Jurkat, Clone E6-1 (cell line): ENCODE measurements around the gene ANKLE2.
"Not testable (repeated sequence)": the region's sequence is repeated elsewhere in the genome, so short reads cannot be mapped to it uniquely, and the experiment has no call there.

Experiments used
- DNase-seq: peaks from one replicate; pipeline ENCODE4 v3.0.0-alpha.2; 2011; ENCODE audit warnings: low read depth, low spot score
- H3K4me3 ChIP-seq: 2 replicates; pipeline ENCODE4 v1.5.1; 2011; ENCODE audit warnings: mild to moderate bottlenecking, low read length, control low read depth, moderate library complexity

Gene ANKLE2

GRCh38 chr12:132707241-132707640, 54.4 kb downstream of the ANKLE2 start:
- H3K4me3 ChIP-seq, result no peak overlapping the region
- no peak for DNase-seq

GRCh38 chr12:132703641-132704040, 58.0 kb downstream of the ANKLE2 start:
- no peak overlapping the region for H3K4me3 ChIP-seq
- no peak for DNase-seq

- no peak for DNase-seq
- H3K4me3 ChIP-seq, result no peak overlapping the region
These were observed 59.0 kb downstream of the ANKLE2 start for GRCh38 chr12:132702640-132703039.

- no peak overlapping the region for H3K4me3 ChIP-seq
- DNase-seq, result no peak
These were observed 61.3 kb downstream of the ANKLE2 start for GRCh38 chr12:132700212-132700822.

- no peak overlapping the region for H3K4me3 ChIP-seq
- DNase-seq, result no peak
These were observed 63.3 kb downstream of the ANKLE2 start for GRCh38 chr12:132698341-132698740.

- no peak for DNase-seq
- H3K4me3 ChIP-seq, result no peak overlapping the region
These were observed 66.2 kb downstream of the ANKLE2 start for GRCh38 chr12:132695431-132695830.

GRCh38 chr12:132694888-132695287, 66.7 kb downstream of the ANKLE2 start:
- not testable (repeated sequence) for H3K4me3 ChIP-seq, DNase-seq

- H3K4me3 ChIP-seq, DNase-seq: not testable (repeated sequence)
These were observed 69.6 kb downstream of the ANKLE2 start for GRCh38 chr12:132692030-132692429.

- DNase-seq, result no peak
- no peak overlapping the region for H3K4me3 ChIP-seq
These were observed 71.5 kb downstream of the ANKLE2 start for GRCh38 chr12:132690112-132690511.

GRCh38 chr12:132689227-132689626, 72.4 kb downstream of the ANKLE2 start:
- no peak for DNase-seq
- peak overlapping the region; percentile 1; the same call in 1 of the 2 replicates for H3K4me3 ChIP-seq

GRCh38 chr12:132687211-132688164, 74.1 kb downstream of the ANKLE2 start, which contains the start of the genes POLE and PXMP2:
Gene POLE, minus strand, starts transcription at chr12:132687342. Its CDS starts 27 bp downstream, at chr12:132687315.
Gene PXMP2, plus strand, starts transcription at chr12:132687587. Its CDS starts 84 bp downstream, at chr12:132687671.
- peak; percentile 91 for DNase-seq
- peak within 1 kb of the TSS; percentile 65 for H3K4me3 ChIP-seq

- no peak for DNase-seq
These were observed 74.8 kb downstream of the ANKLE2 start for GRCh38 chr12:132686825-132687210.

GRCh38 chr12:132685400-132685799, 76.2 kb downstream of the ANKLE2 start:
- peak overlapping the region; percentile 18 for H3K4me3 ChIP-seq

More at GRCh38 chr12:132686825-132687210, 74.8 kb downstream of the ANKLE2 start:
- H3K4me3 ChIP-seq, result peak overlapping the region; percentile 65

GRCh38 chr12:132677492-132677891, 84.1 kb downstream of the ANKLE2 start:
- no peak for DNase-seq
- H3K4me3 ChIP-seq, result no peak overlapping the region

More at GRCh38 chr12:132685400-132685799, 76.2 kb downstream of the ANKLE2 start:
- DNase-seq, result no peak

GRCh38 chr12:132675757-132676432, 85.7 kb downstream of the ANKLE2 start:
- no peak for DNase-seq
- H3K4me3 ChIP-seq, result no peak overlapping the region
